ENCODE results near the gene SLC2A10.

Gene SLC2A10

DNA sequence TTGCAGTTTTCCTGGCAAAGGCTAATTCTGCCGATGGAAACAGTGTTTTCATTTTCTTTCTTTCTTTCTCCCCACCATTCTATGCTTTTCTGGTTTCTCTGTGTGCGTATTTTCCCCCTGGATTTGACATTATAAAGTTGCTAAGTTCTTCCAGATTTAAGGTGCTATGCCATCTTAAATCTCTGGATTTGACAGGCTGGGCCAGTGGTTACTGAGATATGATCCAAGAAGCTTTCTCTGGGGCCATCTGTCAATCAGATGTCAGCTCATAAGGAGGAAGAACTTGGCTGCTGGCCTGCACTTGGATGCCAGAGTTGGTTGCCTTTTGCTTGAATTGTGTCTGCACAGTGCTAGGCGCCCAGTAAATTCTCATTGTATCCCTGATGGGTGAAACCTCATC, 39.7 kb downstream of the SLC2A10 start:
- TF ChIP-seq GATA3 (IDR thresholded peaks at IDR 0.05; ENCODE audit: low read depth, low read length) (no peak), GATA2 (IDR thresholded peaks at IDR 0.05; ENCODE audit: low read depth, low read length) (no peak)

GRCh38 chr20:46751856-46752255, 42.4 kb downstream of the SLC2A10 start:
- TF ChIP-seq GATA3 (IDR thresholded peaks at IDR 0.05; ENCODE audit: low read depth, low read length) (no peak), GATA2 (IDR thresholded peaks at IDR 0.05; ENCODE audit: low read depth, low read length) (no peak)

- TF ChIP-seq GATA2 (IDR thresholded peaks at IDR 0.05; ENCODE audit: low read depth, low read length) (no peak), GATA3 (IDR thresholded peaks at IDR 0.05; ENCODE audit: low read depth, low read length) (no peak)
Observed at GRCh38 chr20:46752728-46753127, 43.3 kb downstream of the SLC2A10 start.

- no peak for TF ChIP-seq GATA2 (IDR thresholded peaks at IDR 0.05; ENCODE audit: low read depth, low read length)
- no peak for TF ChIP-seq GATA3 (IDR thresholded peaks at IDR 0.05; ENCODE audit: low read depth, low read length)
Observed at GRCh38 chr20:46755483-46756413, 46.3 kb downstream of the SLC2A10 start.

DNA sequence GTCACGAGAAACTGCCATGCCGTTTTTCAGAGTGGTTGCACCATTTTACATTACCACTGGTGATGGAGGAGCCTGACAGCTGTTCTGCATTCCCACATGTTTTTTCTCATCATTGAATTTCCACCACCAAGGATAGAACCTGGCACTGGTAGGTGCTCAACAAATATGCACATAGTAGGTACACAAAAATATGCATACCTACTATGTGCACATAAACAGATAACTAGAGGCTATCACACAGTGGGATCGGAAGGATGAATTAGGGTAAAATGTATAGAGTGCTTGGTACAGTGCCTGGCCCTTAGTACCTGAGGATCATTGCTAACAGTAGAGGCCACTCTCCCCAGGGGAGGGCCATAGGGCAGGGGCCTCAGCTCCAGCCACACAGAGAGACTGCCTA, 47.0 kb downstream of the SLC2A10 start:
- TF ChIP-seq GATA3 (IDR thresholded peaks at IDR 0.05; ENCODE audit: low read depth, low read length) (no peak), GATA2 (IDR thresholded peaks at IDR 0.05; ENCODE audit: low read depth, low read length) (no peak)

DNA sequence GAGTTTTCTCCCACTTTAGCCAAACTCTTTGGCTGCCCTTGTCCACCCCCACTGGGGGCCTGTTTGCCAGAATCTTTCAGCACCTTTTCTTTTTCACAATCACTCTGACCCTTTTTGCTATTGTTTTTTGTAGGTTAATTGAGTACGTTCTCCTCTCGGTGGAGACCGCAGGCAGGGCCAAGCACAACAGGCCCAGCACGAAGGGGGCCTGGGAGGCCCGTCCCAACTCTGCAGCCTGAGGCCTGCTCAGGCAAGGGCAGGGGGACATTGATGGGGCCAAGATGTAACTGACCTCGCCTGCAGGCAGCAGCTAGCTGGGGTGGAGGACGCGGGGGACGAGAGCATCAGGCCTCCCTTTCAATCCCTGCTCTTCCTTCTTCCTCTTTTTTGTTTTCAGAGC, 47.7 kb downstream of the SLC2A10 start:
- TF ChIP-seq GATA3 (IDR thresholded peaks at IDR 0.05; ENCODE audit: low read depth, low read length) = no peak
- TF ChIP-seq GATA2 (IDR thresholded peaks at IDR 0.05; ENCODE audit: low read depth, low read length) = no peak

GRCh38 chr20:46757754-46758678, 48.6 kb downstream of the SLC2A10 start:
- TF ChIP-seq GATA2 (IDR thresholded peaks at IDR 0.05; ENCODE audit: low read depth, low read length) (no peak), GATA3 (IDR thresholded peaks at IDR 0.05; ENCODE audit: low read depth, low read length) (no peak)

DNA sequence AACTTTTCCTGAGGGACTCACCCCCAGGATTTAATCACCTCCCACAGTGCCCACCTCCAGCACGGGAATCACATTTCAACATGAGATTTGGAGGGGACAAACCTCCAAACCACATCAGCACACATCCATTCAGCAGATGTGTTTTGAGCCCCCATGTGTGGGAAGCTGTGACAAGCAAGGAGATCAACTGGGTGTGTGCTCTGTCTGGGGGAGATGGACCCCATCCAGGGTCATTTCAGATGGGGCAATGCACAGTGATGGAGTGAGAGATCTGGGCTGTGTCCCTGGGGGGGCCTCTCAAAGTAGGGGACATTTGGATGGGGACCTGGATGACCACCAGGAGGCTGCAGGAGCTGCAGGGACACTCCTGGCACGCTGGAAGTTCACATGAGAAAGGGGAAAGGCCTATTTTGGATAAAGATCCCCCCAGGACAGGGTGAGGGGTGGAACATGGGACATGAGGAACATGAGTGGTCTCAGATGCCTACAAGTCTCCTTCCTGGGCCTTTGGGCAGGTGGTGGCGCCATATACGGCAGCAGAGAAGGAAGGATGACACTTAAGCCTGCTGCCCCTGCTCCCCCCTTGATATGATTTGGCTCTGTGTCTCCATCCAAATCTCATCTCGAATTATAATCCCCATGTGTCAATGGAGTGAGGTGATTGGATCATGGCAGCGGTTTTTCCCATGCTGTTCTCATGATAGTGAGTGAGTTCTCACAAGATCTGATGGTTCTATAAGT, 49.6 kb downstream of the SLC2A10 start:
- TF ChIP-seq GATA2 (IDR thresholded peaks at IDR 0.05; ENCODE audit: low read depth, low read length) (no peak), GATA3 (IDR thresholded peaks at IDR 0.05; ENCODE audit: low read depth, low read length) (no peak)

DNA sequence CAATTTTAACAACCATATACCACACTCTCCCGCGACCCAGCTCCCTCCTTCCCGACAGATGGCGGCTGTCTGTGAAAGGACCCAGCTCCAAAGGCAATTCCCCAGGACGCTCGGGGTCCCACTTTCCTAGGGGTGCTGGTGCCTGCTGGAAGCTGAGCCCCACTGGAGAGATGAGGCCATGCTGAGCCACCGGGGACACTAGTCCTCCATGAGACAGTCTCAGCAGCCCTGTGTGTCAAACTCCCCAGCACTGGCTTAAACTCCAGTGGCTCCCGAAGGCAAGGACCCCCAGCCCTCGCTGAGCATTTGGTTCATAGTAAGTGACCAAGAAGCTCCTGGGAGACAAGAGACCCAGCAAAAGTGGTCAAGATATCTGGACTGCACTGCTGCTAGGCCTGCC, 52.1 kb downstream of the SLC2A10 start:
- no peak for TF ChIP-seq GATA3 (IDR thresholded peaks at IDR 0.05; ENCODE audit: low read depth, low read length)
- TF ChIP-seq GATA2 (IDR thresholded peaks at IDR 0.05; ENCODE audit: low read depth, low read length) = no peak

DNA sequence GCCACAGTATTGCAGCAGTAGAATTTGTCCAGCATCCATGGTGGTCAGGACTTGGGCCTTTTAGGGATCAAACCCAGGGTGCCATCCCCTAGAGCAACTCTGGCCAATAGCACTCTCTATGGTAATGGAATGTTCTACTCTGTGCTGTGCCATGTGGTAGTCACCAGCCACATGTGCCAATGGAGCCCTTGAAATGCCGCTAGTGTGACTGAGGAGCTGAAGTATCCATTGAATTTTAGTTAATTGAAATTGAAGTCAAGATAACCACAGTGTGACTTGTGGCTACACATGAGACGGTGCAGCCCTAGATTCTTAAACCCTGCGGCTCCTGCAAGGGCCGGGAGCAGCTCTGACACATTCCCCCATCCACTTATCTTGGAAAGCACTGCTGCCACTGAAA, 54.6 kb downstream of the SLC2A10 start:
- TF ChIP-seq GATA3 (IDR thresholded peaks at IDR 0.05; ENCODE audit: low read depth, low read length) = no peak
- TF ChIP-seq GATA2 (IDR thresholded peaks at IDR 0.05; ENCODE audit: low read depth, low read length) = no peak

DNA sequence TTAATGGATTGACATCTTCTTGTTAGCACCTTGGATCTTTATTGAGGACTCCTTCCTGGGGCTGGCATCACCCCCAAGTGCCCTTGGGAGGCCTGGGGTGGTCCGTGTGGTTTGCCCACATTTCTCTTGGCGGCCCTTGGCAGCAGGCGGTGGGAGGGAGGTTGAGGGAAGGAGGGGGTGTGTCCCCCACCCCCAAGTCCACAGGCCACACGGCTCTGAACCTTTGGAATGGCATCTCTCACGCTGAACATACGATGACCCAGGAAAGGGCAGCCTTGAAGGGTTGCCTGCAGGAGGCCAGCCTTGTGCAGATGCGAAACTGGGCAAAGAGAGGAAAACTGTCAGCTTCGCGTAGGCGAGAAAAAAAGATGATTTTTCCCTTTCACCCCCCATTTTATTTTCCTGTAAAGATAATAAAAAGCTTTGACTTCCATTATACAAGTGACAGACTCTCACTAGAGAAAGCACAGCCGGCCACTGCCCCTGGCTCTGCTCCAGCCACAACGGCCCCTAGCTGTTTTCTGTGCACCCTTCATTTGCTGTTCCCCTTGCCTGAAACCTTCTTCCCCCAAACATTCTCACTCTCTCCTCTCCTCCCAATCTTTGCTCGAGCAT, 56.2 kb downstream of the SLC2A10 start:
- TF ChIP-seq GATA3 (IDR thresholded peaks at IDR 0.05; ENCODE audit: low read depth, low read length) (no peak), GATA2 (IDR thresholded peaks at IDR 0.05; ENCODE audit: low read depth, low read length) (no peak)

- TF ChIP-seq GATA3 (IDR thresholded peaks at IDR 0.05; ENCODE audit: low read depth, low read length) (no peak), GATA2 (IDR thresholded peaks at IDR 0.05; ENCODE audit: low read depth, low read length) (no peak)
Observed at GRCh38 chr20:46767127-46767761, 57.8 kb downstream of the SLC2A10 start.

Data from SH-SY5Y (cell line).